Neural progenitor cell (in vitro differentiated cells): ENCODE measurements around the gene TOGARAM2.

Experiments used
- CTCF ChIP-seq: fragments of 200-600 bp; sonication (generic); IDR thresholded peaks from 2 replicates; pipeline ENCODE4 v1.5.1; 2017; ENCODE audit warnings: antibody characterized with exemption, mild to moderate bottlenecking
- EZH2 ChIP-seq: fragments of 200-600 bp; sonication (generic); IDR thresholded peaks from 2 replicates; pipeline ENCODE4 v1.6.1; 2017; ENCODE audit warnings: antibody characterized with exemption, mild to moderate bottlenecking, moderate library complexity
- EZH2phosphoT487 ChIP-seq: fragments of 200-600 bp; sonication (generic); IDR thresholded peaks from 2 replicates; pipeline ENCODE4 v1.6.1; 2017; ENCODE audit warnings: antibody characterized with exemption

GRCh38 chr2:29063056-29063455, 82.0 kb downstream of the TOGARAM2 start:
- no peak for TF ChIP-seq CTCF
- no peak for TF ChIP-seq EZH2
- TF ChIP-seq EZH2phosphoT487 = no peak
